SHP77 treated with DMSO at 0.1 percent for 48 hours (cell line): ENCODE results near the gene CREM.
"Not testable (repeated sequence)": the region's sequence is repeated elsewhere in the genome, so short reads cannot be mapped to it uniquely, and the experiment has no call there.

ENCODE experiments used
- DNase-seq: peaks from one replicate; lab custom pipeline; 2025; lab: John Stamatoyannopoulos, UW

CREM gene

DNA sequence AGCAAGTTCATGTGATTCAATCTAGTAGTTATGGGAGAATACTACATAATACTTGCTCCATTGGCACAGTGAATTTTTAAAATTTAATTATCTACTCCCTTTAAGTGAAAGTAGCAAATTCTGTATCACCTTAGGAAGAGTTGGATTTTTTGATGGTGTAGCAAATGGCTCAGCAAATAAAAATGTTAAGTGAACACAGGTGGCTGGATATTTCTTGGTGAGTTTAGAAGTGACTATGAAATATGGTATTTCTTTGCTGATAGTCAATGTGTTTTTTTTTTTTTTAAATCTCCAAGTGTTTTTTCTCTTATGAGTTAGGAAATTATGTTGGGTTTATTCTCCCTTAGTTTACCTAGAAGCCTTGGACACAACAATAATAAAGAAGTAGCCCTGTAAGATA is 67.8 kb downstream of the CREM start:
- no peak for DNase-seq

GRCh38 chr10:35194906-35195305 is 68.3 kb downstream of the CREM start:
- DNase-seq, result peak; percentile 75

GRCh38 chr10:35195361-35196306 is 69.0 kb downstream of the CREM start:
- peak; percentile 94 for DNase-seq

GRCh38 chr10:35200487-35200886 is 73.8 kb downstream of the CREM start:
- no peak for DNase-seq

DNA sequence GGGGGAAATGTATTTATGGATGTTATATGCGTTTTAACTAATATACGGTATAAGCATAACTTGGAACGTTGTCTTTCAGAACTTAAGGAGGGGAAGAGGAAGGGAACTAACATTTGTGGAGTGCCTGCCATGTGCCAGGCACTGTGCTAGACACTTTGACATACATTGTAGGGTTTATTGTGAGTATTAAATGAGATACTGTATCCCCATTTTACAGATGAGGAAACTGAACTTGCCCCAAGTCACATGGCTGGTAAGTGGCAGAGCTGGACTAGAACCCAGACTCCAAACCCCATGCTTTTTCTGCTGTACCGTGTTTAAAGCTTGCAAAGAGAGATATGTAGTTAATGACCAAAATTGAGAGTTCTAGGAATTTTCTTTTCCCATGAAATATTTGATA is 74.6 kb downstream of the CREM start:
- no peak for DNase-seq

- DNase-seq, result no peak
Measured at GRCh38 chr10:35202050-35202449, 75.4 kb downstream of the CREM start.

DNA sequence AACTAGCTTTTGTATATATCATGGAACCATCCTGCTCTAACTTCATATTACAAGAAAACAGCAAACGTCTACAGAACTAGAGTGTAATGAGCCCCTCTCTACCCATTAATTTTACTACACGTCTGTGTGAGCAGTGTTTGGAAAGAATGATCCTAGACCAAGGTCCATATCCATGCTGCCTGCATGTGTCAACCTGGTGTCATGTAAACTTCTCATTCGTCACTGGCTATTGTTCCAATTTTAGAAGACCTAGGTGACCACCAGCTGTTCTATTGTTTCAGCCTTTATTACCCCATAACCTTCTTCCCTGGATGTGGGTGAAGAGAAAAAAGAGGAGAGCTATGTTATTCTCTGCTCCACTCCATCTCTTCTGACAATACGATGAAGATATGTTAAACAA is 77.1 kb downstream of the CREM start:
- DNase-seq, result peak; percentile 10

GRCh38 chr10:35204650-35205319 is 78.1 kb downstream of the CREM start:
- no peak for DNase-seq

- DNase-seq, result no peak
Measured at GRCh38 chr10:35206274-35206673, 79.6 kb downstream of the CREM start.

DNA sequence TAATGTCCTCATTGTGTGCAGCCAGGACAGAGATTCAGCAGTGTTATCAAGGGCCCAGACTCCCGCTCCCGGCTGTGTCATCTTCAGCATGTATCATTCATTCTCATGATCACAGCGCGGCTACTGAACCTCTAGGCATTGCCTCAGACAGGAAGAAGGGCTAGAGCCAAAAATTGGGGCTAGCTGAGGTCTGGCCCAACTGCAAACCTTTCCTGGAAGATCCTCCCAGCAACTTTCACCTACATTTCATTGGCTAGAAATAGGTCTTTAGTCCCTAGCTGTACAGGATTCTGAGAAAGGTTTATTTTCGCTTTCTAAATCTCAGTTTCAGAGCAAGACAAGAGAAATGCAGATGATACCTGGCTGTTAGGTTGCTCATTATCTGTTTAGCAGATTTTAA is 81.9 kb downstream of the CREM start:
- DNase-seq, result no peak

- DNase-seq, result no peak
Measured at GRCh38 chr10:35208949-35209613, 82.4 kb downstream of the CREM start.

- DNase-seq, result no peak
Measured at GRCh38 chr10:35210961-35211360, 84.3 kb downstream of the CREM start.

DNA sequence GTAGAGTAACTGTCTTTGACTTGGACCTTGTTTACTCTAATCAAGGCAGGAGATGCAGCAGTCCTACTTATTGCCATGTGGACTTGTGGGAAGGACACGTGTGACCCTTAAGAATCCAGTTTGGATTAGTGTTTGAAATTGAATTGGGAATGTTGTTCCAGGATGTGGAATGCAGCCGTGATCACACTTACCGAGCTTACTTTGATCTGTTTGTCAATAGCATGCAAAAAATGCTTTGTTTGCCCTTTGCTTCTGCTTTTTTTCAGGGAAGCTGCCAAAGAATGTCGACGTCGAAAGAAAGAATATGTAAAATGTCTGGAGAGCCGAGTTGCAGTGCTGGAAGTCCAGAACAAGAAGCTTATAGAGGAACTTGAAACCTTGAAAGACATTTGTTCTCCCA is 84.7 kb downstream of the CREM start:
- no peak for DNase-seq

DNA sequence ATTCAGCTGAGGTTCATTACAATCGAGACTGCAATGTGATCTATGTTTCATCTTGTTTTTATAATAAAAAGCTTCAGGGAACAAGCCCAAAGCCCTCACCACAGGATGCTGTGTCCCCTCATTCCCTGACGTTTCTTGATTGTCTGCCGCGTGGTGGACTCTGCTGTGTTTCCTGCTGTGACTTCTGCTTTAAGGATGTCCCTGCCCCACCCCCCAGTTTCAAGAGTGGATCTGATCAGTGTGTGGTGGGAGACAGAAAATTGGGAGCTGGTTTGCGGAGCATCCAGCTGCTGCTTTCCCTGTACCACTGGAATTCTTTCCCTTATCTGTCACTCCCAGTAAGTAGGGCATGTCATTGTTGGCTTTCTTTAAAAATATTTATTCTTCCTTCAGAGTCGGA is 86.2 kb downstream of the CREM start:
- no peak for DNase-seq

DNA sequence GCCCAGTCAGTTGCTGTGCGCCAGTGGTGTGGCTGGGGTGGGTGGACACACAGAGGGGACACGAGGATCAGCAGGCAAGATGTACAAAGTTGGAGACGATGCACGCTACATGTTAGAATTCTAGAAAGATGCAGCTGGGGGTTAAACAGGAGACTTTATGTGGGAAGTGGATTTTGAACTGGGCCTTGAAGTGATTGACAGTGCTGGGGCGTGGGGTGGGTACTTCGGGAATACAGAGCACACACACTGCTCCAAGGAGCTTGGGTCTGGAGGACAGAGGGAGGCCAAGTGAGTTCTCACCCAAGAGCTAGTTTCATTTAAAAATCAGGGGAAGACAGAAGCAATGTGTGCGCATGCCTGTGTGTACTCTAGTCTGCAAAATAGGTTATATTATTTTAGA is 87.1 kb downstream of the CREM start:
- no peak for DNase-seq

DNA sequence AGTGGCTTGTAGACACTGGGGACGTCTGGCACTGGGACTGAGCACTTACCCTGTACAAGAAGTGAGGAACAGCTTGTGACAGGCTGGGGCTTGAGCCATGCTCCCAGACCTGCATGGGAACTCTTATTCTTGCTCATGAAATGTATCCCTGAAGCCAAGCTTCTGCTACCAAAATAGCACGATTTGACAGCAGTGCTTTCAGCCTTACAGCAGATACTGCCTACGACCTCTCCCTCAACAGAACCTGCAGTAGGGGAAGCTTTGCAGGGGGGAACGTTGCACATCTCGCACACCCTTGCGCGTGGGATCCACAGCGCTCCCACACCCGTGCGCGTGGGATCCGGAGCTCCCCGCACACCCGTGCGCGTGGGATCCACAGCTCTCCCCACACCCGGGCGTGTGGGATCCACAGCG is 88.0 kb downstream of the CREM start:
- DNase-seq, result no peak

DNA sequence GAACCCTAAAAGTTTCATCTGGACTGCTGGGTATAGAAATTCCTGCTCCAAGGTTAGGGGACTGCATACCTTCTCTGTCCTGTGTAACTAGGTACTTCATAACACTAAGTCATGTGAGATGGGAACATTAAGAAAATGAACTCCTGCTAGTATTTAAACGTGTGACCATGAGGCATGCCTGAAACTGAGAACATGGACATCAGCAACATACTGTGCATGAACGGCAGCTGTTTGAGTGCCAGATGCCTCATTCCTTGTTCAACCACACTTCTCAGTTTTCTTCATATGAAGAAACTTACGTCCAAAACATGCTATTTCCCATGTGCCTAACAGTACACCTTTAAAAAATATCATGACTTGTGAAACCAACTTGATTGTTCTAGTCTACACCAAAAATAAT is 88.5 kb downstream of the CREM start:
- DNase-seq, result no peak

DNA sequence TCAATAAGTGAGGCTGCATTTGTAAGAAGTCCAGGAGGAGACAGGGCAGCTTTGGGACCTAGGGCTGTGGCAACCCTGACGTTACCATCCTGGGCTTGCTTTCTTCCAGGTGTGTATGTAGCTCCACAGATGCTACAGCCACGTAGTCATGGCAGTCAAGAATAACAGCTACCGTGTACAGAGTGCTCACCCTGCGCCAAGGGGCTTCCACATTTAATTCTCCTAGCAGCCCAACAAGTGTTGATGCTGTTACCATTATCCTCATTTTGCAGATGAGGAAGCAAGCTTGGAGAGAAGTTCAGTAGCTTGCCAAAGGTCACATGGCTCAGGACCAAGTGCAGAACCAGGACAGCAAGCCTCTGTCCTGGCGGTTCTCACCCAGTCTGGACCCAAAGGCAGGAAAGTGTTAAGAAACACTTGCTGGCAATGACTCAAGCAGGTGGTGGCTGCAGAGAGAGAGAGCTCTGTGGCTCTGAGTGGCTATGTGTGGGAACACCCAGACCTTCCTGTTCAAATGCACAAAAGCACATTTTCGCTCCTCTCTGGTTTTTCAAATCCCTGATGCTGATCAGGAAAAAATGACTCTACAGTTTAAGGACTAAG is 89.8 kb downstream of the CREM start:
- no peak for DNase-seq

DNA sequence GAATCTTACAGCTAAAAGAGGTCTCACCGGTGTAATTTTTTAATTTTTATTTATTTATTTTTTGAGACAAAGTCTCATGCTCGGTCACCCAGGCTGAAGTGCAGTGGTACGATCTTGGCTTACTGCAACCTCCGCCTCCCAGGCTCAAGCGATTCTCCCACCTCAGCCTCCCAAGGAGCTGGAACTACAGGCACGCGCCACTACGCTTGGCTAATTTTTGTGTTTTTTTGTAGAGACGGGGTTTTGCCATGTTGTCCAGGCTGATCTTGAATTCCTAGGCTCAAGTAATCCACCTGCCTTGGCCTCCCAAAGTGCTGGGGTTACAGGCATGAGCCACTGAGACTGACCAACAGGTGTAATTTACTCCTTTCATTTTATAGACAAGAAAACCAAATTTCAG is 90.3 kb downstream of the CREM start:
- not testable (repeated sequence) for DNase-seq

DNA sequence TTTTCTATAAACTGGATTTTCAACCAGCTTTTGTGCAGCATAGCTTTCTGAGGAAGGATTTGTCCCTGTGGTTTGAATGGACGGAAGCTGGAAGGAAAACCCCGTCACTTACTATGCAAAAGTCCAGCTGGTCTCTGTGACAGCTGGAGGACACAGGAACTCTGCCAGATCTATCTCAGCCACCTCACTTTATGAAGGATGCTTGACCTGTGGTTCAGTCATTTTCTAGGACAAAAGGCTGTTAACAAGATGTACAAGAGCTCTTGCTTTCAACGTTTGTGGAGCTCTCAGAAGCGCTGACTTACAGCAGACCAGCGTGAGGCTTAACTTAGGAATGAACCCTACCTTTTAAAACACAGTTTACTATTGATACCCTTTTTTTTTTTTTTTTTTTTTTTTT is 90.8 kb downstream of the CREM start:
- DNase-seq, result no peak

DNA sequence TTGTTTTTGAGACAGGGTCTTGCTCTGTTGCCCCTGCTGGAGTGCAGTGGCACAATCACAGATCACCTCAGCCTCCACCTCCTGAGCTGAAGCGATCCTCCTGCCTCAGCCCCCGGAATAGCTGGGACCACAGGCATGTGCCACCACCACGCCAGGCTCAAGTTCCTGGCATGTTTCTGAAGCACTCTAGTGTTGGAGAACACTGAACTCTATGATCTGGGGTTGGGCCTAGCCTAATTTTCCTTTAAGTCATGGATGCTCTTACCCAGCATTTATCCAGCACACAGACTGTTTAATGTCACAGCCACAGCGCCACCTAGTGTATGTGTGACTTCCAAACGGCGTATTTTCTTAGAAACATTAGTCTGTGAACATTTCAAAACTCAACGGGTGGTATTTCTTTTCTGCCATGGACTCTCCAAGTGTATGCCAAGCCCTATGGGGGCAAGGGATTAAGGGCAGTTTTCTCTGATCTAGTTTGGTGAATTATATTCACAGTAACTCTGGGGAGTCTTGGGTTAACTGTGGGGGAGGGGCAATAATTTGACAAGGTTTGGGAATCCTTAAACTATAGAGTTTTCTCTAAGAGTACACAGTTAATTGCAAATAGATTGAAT is 91.8 kb downstream of the CREM start:
- peak; percentile 70 for DNase-seq

DNA sequence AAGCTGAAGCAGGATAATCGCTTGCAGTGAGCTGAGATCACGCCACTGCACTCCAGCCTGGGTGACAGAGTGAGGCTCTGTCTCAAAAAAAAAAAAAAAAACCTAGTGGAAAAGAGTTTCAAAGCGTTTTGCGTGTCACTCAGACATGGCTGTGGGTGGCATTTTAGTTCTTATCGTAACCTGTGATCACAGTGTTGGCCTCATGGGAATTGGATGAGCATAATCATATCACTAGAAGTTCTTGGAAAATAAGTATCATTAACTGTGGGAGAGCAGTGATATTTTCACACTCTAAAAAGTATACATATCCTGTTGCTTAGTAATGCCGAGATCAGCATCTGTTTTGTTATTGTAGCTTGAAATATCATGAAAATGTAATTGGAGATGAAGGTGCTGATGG is 92.6 kb downstream of the CREM start:
- no peak for DNase-seq
